ENCODE results near the gene ATG14.
"Not testable (repeated sequence)": the region's sequence is repeated elsewhere in the genome, so short reads cannot be mapped to it uniquely, and the experiment has no call there.

Gene ATG14

DNA sequence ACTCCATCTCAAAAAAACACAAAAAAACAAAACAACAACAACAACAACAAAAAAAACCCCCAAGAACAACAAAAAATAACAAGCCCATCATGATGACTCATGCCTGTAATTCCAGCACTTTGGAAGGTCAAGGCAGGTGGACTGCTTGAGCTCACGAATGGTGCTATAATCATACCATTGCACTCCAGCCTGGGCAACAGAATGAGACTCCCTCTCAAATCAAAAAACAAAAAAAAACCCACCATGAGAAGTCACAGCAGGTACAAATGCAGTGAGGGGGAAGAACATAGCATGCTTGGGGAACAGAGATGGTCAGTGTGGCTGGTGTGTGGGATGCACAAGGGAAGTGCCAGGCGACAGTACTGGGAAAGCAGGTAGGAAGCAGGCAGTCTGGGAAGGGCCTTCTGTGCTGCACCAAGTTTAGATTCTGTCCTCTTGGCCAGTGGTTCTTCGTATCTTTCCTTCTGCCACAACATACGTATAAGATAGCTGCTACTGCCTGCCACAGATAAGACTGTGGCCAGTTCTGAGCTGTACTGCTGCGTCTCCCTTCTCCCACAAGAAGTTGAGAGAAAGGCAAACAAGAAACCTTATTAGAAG, 28.0 kb downstream of the ATG14 start:
- DNase-seq = no peak

GRCh38 chr14:55383056-55383466, 28.6 kb downstream of the ATG14 start:
- DNase-seq = not testable (repeated sequence)

DNA sequence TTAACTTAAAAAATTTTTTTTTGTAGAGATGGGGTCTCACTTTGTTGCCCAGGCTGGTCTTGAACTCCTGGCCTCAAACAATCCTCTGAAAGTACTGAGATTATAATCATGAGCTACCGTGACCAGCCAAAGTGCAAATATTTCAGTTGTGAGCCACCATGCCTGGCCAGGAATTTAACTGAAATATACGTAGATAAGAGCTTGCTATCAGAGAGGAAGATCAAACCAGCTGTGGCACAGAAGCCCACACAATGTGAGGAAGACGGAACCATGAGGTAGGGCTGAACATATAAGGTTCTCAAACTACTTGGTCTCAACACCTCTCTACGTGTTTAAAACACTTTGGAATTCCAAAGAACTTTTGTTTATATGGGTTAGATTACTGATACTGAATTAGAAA, 29.1 kb downstream of the ATG14 start:
- DNase-seq = no peak

- DNase-seq = no peak
Observed at GRCh38 chr14:55381561-55381960, 30.1 kb downstream of the ATG14 start.

DNA sequence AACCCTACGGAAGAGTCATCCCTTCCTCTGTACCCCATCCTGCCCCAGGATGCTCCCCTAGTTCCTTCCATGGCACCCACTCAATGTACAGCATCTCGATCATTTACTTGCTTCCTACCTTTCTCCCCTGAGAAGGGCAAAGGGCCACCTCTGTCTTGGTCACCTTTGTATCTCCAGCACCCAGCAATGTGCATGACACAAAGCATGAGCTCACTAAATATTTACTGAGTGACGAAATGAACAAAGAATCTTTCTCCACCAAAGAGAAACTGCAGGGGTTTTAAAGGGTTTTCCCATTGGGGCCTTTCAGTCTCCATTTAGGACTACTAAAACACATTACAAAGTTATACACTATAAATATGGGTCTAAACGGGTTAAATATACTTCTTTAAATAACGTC, 30.6 kb downstream of the ATG14 start:
- DNase-seq = no peak

DNA sequence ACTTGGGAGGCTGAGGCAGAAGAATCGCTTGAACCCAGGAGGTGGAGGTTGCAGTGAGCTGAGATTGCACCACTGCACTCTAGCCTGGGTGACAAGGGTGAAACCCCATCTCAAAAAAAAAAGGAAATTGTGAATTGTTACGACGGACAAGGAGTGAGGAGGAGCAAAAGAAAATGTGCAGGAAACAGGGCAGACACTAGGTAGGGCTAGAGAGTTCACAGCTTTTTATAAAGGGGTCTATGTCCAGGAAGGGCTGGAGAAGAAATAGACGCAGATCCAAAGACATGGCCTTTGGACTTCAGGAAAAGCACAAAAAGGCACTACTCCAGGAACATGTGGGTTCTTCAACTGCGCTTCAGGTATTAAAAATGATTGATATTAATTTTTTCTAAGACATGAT, 34.4 kb downstream of the ATG14 start:
- no peak for DNase-seq

DNA sequence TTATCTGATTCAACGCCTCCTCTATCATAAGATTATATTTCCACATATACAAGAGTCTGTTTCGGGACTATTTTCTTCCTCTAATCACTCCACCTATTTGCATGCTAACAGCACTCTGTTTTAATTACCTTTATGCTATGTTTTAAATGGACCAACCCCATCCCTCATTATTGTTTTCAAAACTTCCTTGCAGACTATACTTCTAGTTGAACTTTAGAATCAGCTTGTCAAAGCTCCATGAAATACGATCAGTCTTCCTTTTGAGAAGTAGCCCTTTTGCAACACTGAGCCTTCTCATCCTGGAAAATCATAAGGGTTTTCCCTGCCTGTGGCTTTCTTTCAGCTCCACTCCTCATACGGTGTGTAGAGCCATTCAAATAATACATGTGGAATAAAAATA, 36.9 kb downstream of the ATG14 start:
- no peak for DNase-seq

DNA sequence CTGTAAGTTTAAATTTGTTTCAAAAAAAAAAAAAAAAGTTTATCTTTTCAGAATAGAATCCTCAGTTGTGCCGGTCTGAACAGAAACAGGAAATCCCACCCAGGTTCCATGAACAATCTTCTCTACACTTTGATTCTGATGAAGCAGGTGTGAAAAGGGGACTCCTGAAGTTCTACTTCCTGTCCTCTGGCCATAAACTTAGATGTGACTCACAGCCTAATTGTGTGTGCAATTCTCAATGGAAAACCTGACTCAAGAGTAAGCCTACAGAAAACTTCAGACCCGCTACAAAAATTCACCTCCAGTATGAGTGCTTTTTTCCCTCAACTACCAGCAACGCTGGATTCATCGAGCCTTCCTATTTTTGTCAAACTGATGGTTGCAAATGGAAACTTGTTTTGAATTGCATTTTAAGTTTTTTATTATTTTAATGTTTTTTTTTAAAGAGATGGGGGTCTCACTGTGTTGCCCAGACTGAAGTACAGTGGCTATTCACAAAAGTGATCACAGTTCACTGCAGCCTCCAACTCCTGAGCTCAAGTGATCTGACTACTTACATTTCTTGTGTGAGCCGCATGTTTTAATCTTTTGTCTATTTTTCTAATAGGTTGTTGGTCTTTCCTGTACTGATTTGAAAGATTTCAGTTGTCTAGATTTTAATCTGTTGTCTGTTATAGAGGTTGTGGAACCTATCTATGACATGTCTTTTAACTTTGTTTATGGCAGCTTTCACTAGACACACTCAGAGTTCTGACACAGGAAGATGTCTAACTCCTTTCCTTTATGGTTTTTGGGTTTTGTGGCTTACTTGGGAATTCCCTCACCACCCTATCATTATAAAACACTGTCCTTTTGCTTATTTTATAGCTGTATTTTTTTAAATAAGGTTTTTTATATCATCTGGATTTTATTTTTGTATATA, 37.6 kb downstream of the ATG14 start:
- DNase-seq = peak; percentile 35

DNA sequence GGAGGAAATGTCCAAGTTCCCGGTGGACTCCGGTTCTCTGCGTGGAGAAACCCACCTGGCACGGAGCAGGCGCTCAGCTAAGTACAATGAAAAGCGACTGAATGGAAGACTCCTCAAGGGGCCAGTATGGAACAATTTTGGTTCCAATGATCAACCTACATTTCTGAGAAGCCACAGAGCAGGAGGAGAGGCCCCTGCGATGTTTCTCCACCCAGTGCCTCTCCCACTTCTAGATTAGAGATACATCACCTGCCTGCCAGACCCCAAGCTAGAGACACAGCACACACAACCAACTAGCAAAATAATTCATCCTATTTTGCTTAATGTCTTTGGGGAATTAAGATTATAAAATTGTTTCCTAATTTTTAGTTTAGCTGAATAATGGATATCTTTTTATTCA, 38.8 kb downstream of the ATG14 start:
- no peak for DNase-seq

DNA sequence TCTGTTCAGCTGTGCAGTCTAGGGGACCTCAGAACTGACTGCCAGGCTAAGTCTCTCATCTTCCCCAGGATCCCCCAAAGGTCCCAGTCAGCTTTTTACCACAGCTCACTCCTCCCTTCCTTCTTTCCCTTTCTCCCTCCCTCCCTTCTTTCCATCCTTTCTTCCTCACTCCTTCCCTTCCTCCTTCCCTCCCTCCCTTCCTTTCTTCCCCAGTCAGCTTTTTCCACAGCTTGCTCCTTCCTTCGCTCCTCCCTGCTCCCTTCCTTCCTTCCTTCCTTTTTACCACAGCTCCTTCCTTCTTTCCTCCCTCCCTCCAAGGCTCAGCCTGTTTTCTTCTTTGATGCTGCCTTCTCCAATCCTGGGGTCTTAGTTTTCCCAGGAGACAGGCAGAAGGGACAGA, 39.2 kb downstream of the ATG14 start:
- DNase-seq = no peak

DNA sequence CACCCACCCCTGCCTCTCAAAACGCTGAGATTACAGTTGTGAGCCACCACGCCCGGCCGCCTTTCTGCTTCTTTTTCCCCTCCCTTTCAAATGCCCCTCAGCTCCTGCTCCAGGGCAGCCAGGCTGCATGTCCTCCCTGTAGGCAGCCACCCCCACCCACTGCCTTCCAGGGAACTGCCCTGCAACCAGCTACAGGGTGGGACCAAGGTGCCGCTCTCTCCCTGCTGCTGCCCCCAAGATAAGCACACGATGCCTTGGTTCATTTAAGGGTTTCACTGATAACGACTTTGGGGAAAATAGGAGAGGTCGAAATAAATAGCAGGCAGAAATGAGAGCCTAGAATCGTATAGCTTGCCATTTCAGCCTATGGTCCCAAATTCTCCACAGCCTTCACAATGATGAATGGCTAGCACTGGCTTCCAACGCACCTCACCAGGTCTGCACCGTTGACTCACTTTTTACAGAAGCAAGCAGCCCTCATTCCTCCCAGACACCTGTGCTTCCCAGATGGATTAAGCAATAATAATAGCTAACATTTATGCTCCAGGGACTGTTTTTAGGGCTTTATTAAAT, 40.7 kb downstream of the ATG14 start:
- no peak for DNase-seq

DNA sequence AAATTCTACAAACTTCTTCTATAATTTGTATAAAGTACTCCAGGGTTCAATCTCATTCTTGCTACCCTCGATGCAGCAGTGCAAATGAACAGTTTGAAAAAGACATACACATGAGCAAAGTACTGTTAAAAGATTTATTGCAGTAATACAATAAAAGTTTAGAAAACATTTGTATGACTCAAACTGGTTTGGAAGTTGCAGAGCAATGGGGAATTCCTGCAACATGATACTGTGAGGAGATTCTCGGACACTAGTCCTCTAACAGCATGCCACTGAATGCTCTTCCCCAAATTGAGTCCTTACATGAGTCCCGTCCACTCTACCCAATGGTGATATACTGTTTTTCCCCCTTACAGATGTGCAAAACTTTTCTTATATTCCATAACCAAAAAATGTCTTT, 45.4 kb downstream of the ATG14 start:
- DNase-seq = no peak

- no peak for DNase-seq
Observed at GRCh38 chr14:55361190-55361589, 50.4 kb downstream of the ATG14 start.

DNA sequence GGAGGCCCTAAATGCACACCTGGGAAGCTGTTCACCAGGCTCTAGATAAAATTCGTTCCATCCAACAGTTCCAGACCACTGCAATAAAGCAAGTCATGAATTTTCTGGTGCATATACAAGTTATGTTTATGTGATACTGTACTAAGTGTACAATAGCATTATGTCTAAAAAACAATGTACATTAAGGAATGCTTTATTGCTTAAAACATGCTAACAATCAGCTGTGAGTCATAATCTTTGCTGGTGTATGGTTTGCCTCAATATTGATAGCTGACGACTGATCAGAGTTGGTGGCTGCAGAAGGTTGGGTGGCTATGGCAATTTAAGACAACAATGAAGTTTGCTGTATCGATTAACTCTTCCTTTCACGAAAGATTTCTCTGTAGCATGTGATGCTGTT, 52.3 kb downstream of the ATG14 start:
- no peak for DNase-seq

- DNase-seq = no peak
Observed at GRCh38 chr14:55356913-55357312, 54.7 kb downstream of the ATG14 start.

- DNase-seq = no peak
Observed at GRCh38 chr14:55355922-55356321, 55.7 kb downstream of the ATG14 start.

DNA sequence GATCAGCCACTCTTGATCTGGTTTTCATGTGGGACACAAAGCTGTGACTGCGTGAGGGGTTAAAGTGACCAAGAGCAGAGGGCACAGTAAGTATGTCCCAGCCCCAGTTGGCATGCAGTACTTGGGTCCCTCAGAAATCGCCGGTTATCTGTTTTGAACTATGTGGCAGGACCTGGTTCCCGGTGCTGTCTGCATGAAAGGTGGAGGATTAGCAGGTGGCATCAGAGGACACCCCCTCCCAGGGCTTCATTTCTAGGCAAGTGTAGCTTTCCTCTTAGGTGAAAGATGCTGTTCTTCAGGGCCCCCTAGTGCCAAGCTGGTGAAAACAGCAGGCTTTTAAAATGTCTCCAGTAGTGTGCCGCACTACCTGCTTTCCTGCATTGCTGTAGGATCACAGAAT, 57.1 kb downstream of the ATG14 start:
- DNase-seq = peak; percentile 77

- DNase-seq = peak; percentile 18
Observed at GRCh38 chr14:55353686-55354467, 57.8 kb downstream of the ATG14 start.

DNA sequence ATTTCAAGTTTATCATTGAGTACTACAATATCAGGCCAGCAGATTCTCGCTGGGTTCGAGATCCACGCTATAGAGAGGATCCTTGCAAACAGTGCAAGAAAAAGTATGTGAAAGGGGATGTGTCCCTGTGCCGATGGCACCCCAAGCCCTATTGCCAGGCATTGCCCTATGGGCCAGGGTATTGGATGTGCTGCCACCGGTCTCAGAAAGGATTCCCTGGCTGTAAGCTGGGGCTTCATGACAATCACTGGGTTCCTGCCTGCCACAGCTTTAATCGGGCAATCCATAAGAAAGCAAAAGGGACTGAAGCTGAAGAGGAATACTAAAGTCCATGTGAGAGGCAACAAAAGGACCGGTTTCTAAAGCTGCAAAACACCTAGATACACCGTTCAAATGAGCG, 59.4 kb downstream of the ATG14 start:
- DNase-seq = no peak

- no peak for DNase-seq
Observed at GRCh38 chr14:55351111-55351510, 60.5 kb downstream of the ATG14 start.

DNA sequence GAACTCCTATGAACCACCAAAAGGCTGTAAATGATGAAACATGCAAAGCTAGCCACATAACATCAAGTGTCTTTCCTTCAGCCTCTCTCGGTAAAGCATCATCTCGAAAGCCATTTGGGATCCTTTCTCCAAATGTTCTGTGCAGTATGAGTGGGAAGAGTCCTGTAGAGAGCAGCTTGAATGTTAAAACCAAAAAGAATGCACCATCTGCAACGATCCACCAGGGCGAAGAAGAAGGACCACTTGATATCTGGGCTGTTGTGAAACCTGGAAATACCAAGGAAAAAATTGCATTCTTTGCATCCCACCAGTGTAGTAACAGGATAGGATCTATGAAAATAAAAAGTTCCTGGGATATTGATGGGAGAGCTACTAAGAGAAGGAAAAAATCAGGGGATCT, 61.2 kb downstream of the ATG14 start:
- DNase-seq = no peak

GRCh38 chr14:55349565-55349964, 62.1 kb downstream of the ATG14 start:
- DNase-seq = no peak

DNA sequence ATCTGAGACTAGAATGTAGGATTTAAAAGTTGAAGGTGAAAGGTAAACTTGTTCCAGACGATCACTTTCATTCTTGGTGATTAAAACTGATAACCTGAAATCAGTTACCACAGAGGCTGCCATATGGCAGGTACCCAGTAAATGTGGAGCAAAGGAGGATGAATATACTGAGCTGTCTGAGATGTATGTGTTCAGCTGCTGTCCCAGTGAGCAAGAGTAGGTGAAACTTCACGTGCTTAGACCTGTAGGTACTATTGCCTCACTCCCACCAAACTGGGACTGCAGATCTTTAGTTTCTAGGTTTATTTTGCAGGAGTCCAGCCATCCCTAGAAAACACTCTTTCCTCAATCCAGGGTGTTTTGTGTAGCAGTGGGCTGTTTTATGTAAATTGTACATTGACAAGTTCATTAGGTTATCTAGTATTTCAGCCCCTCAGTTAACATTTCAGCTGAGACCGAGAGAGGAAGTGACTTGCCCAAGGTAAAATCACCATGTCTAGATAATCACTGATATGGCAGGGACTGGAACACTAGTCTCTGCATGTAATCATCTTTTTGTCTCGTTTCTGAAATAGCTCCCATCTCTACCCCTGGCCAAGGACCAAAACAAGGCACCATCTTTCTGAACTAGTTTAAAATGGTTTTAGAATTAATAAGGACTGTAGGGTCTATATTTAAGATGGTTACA, 62.7 kb downstream of the ATG14 start:
- DNase-seq = no peak
